HEK293T (cell line): ENCODE data around the gene DSCAM.

Experiments used
- FOXA1 ChIP-seq: fragments of 450-650 bp; IDR thresholded peaks from 2 replicates; pipeline ENCODE4 v1.6.1; 2016; ENCODE audit warnings: mild to moderate bottlenecking
- FOXK2 ChIP-seq: fragments of 450-650 bp; IDR thresholded peaks from 2 replicates; pipeline ENCODE4 v1.6.1; 2016; ENCODE audit warnings: mild to moderate bottlenecking
- LEF1 ChIP-seq: fragments of 450-650 bp; IDR thresholded peaks from 2 replicates; pipeline ENCODE4 v1.6.1; 2017; ENCODE audit warnings: mild to moderate bottlenecking, borderline replicate concordance
- NFRKB ChIP-seq: fragments of 450-650 bp; IDR thresholded peaks from 2 replicates; pipeline ENCODE4 v1.6.1; 2016; ENCODE audit warnings: mild to moderate bottlenecking, moderate library complexity
- PKNOX1 ChIP-seq: fragments of 450-650 bp; IDR thresholded peaks from 2 replicates; pipeline ENCODE4 v1.6.1; 2016
- SP1 ChIP-seq: fragments of 450-650 bp; IDR thresholded peaks from 2 replicates; pipeline ENCODE4 v1.6.1; 2017
- TARDBP ChIP-seq: fragments of 450-650 bp; IDR thresholded peaks from 2 replicates; pipeline ENCODE4 v1.6.1; 2016

GRCh38 chr21:40053007-40053406 is 794.0 kb downstream of the DSCAM start:
- TF ChIP-seq LEF1 (no peak), FOXA1 (no peak), PKNOX1 (no peak), SP1 (no peak), TARDBP (no peak), FOXK2 (no peak), NFRKB (no peak)
